Motor neuron (in vitro differentiated cells): ENCODE results near the gene SAMD10. TPM values are rescaled to one million over a fixed set of nuclear protein-coding genes. Genes with fewer than 3 reads are reported as not detected.

Experiments
- ATAC-seq, 8 experiments: fragments of 200-7000 bp; cut with Tn5 transposase; replicated peaks in 6 of 8; 2 replicates each; pipeline ENCODE4 v1.8.0; 2021; ENCODE audit warnings: mild to moderate bottlenecking in 8 of 8, moderate library complexity in 8 of 8
- H3K27ac ChIP-seq, 2 donors: fragments of 250-450 bp; sonication (Bioruptor Pico); 2 replicates each; pipeline ENCODE4 v1.9.0; 2021; ENCODE audit warnings: antibody characterized with exemption in 2 of 2, mild to moderate bottlenecking in 2 of 2, moderate library complexity in 1 of 2
- H3K4me1 ChIP-seq, 2 donors: fragments of 250-450 bp; sonication (Bioruptor Pico); replicated peaks in 1 of 2; 2 replicates each; pipeline ENCODE4 v1.6.1; 2021; ENCODE audit warnings: antibody characterized with exemption in 2 of 2, mild to moderate bottlenecking in 2 of 2, moderate library complexity in 1 of 2
- H3K4me3 ChIP-seq, 5 donors: fragments of 250-450 bp; sonication (Bioruptor Pico); 2 replicates each; pipeline ENCODE4 v1.9.0; 2021; ENCODE audit warnings: antibody characterized with exemption in 5 of 5, mild to moderate bottlenecking in 5 of 5, moderate library complexity in 4 of 5
- WGBS, 10 experiments: fragments of 450-650 bp; shearing (Covaris generic); methylation state at CpG; one replicate each; pipeline ENCODE4 v1.0.0; 2022; 5-methylcytosine and 5-hydroxymethylcytosine counted together
- in situ Hi-C, 9 experiments: fragments of 400-800 bp; cut with MboI; loops; one replicate each; pipeline ENCODE4 v1.15.0; 2021; ENCODE audit warnings: low sequenced_read_pairs in 9 of 9, low pct_unique_long_range_greater_than_20kb in 2 of 9; ENCODE audit not compliant: unreplicated experiment in 9 of 9
- total RNA-seq, 8 experiments: library from RNA; unstranded; fragments of 300-600 nt; gene quantifications; 2 replicates each; pipeline versions ENCODE4 v1.2.3 to v1.2.4, GENCODE V29; 2022

Gene SAMD10
- total RNA-seq, 8 experiments from 2014 or later = 0.51 to 9.5 (median 6.1) TPM

GRCh38 chr20:63969838-63970713, 9.4 kb downstream of the SAMD10 start, which contains the start of gene ZNF512B:
ZNF512B (minus strand) TSS chr20:63969930; CDS start chr20:63967950, 1,980 bp downstream.
- peak within 1 kb of the TSS; percentile 52 to 76 for H3K27ac ChIP-seq
- peak within 1 kb of the TSS; percentile 58 to 98 (median 93) for H3K4me3 ChIP-seq
- WGBS, 10 experiments = 15% methylated on average over 4 of the region's 73 CpGs; no CpG with 5 or more reads in 9 of the 10 experiments
- peak; percentile 22 to 61 (median 46) for ATAC-seq
- in situ Hi-C loops = no loop called here
- peaks cover 17 to 18% of the 10 kb centered on the region in 2 donors for H3K4me1 ChIP-seq

GRCh38 chr20:63968928-63969760, 10.3 kb downstream of the SAMD10 start:
- Histone ChIP-seq H3K4me3 (peak overlapping the region; percentile 58 to 98 (median 93)), H3K27ac (peak overlapping the region; percentile 48 to 76), H3K4me1 (peaks cover 17 to 18% of the 10 kb centered on the region in 2 donors)
- WGBS, 10 experiments = 0% methylated on average over 10 of the region's 70 CpGs; no CpG with 5 or more reads in 9 of the 10 experiments
- in situ Hi-C loops = no loop called here
- ATAC-seq = peak in 7 of 8 experiments; percentile 3 to 27 (median 5)

- WGBS, 10 experiments = 90 to 100% (median 98%) methylated on average over 1 to 6 of the region's 14 CpGs; no CpG with 5 or more reads in 6 of the 10 experiments
- Histone ChIP-seq H3K4me3 (peak overlapping the region; percentile 58 to 98 (median 93)), H3K27ac (no peak overlapping the region), H3K4me1 (peaks cover 13 to 14% of the 10 kb centered on the region in 2 donors)
- in situ Hi-C loops = no loop called here
- ATAC-seq = no peak
These were observed 11.1 kb downstream of the SAMD10 start for GRCh38 chr20:63968136-63968927.

- 73 to 100% (median 95%) methylated on average over 1 to 8 of the region's 28 CpGs; no CpG with 5 or more reads in 5 of the 10 experiments for WGBS, 10 experiments
- Histone ChIP-seq H3K4me3 (no peak overlapping the region), H3K4me1 (peaks cover 12 to 13% of the 10 kb centered on the region in 2 donors), H3K27ac (no peak overlapping the region)
- in situ Hi-C loops = no loop called here
- ATAC-seq = no peak
These were observed 11.9 kb downstream of the SAMD10 start for GRCh38 chr20:63967330-63968135.

- Histone ChIP-seq H3K27ac (no peak overlapping the region), H3K4me1 (peaks cover 12 to 13% of the 10 kb centered on the region in 2 donors), H3K4me3 (no peak overlapping the region)
- WGBS, 10 experiments = 100% methylated on average over 1 of the region's 13 CpGs; no CpG with 5 or more reads in 9 of the 10 experiments
- in situ Hi-C loops = no loop called here
- no peak for ATAC-seq
These were observed 12.5 kb downstream of the SAMD10 start for GRCh38 chr20:63966944-63967322.

GRCh38 chr20:63966172-63966943, 13.1 kb downstream of the SAMD10 start:
- peaks cover 12 to 13% of the 10 kb centered on the region in 2 donors for H3K4me1 ChIP-seq
- in situ Hi-C loops = no loop called here
- no peak for ATAC-seq
- 100% methylated on average over 1 to 2 of the region's 27 CpGs; no CpG with 5 or more reads in 7 of the 10 experiments for WGBS, 10 experiments
- no peak overlapping the region for H3K4me3 ChIP-seq
- no peak overlapping the region for H3K27ac ChIP-seq

- Histone ChIP-seq H3K4me1 (peaks cover 7 to 8% of the 10 kb centered on the region in 2 donors), H3K4me3 (no peak overlapping the region), H3K27ac (no peak overlapping the region)
- in situ Hi-C loops = no loop called here
- 91 to 100% (median 100%) methylated on average over 1 to 4 of the region's 16 CpGs; no CpG with 5 or more reads in 6 of the 10 experiments for WGBS, 10 experiments
- no peak for ATAC-seq
These were observed 15.0 kb downstream of the SAMD10 start for GRCh38 chr20:63964412-63964811.

- H3K4me3 ChIP-seq = no peak overlapping the region
- in situ Hi-C loops = no loop called here
- WGBS, 10 experiments = 20 to 100% (median 84%) methylated on average over 1 to 5 of the region's 16 CpGs; no CpG with 5 or more reads in 6 of the 10 experiments
- peaks cover 6 to 8% of the 10 kb centered on the region in 2 donors for H3K4me1 ChIP-seq
- no peak overlapping the region for H3K27ac ChIP-seq
- ATAC-seq = no peak
These were observed 15.6 kb downstream of the SAMD10 start for GRCh38 chr20:63963784-63964301.

- in situ Hi-C loops = no loop called here
- H3K27ac ChIP-seq = no peak overlapping the region
- peaks cover under 1 to 3% of the 10 kb centered on the region in 2 donors for H3K4me1 ChIP-seq
- no peak overlapping the region for H3K4me3 ChIP-seq
- ATAC-seq = peak in 2 of 8 experiments; percentile 1 to 11
- 83% methylated on average over 7 of the region's 27 CpGs; no CpG with 5 or more reads in 9 of the 10 experiments for WGBS, 10 experiments
These were observed 16.1 kb downstream of the SAMD10 start for GRCh38 chr20:63963348-63963741.

- H3K27ac ChIP-seq = no peak overlapping the region
- H3K4me3 ChIP-seq = no peak overlapping the region
- WGBS, 10 experiments = 80 to 100% (median 94%) methylated on average over 1 to 29 of the region's 61 CpGs; no CpG with 5 or more reads in 6 of the 10 experiments
- peaks cover 0 to 4% of the 10 kb centered on the region in 2 donors for H3K4me1 ChIP-seq
- in situ Hi-C loops = no loop called here
- peak in 3 of 8 experiments; percentile 5 to 11 (median 8) for ATAC-seq
These were observed 16.8 kb downstream of the SAMD10 start for GRCh38 chr20:63962426-63963347.
